Naive thymus-derived CD4-positive, alpha-beta T cell (primary cell): ENCODE measurements around the gene LILRA5. TPM values are rescaled to one million over a fixed set of nuclear protein-coding genes. Genes with fewer than 3 reads are reported as not detected.
"Not testable (repeated sequence)": the region's sequence is repeated elsewhere in the genome, so short reads cannot be mapped to it uniquely, and the experiment has no call there.

ENCODE experiments used
- ATAC-seq: fragments of 150-1000 bp; cut with Tn5 transposase; 2 replicates; pipeline ENCODE4 v1.10.0; 2021; ENCODE audit warnings: mild to moderate bottlenecking, moderate library complexity
- CTCF ChIA-PET: fragments of 350-600 bp; sonication (Branson Sonifier 250); formaldehyde crosslinking; loops from one replicate; lab custom pipeline; 2021; ENCODE audit warnings: antibody characterized with exemption; lab: Charles Lee
- POLR2A ChIA-PET: fragments of 350-600 bp; sonication (Branson Sonifier 250); formaldehyde crosslinking; loops from one replicate; lab custom pipeline; 2021; ENCODE audit warnings: antibody characterized with exemption, inconsistent platforms; lab: Charles Lee
- DNase-seq, 9 donors: peaks; one replicate each; pipeline versions ENCODE4 v3.0.0 to v3.0.0-alpha.2; 2020 to 2022; ENCODE audit warnings: mixed read lengths in 1 of 9
- H3K27ac ChIP-seq: one replicate; pipeline ENCODE4 v1.7.0; 2013; ENCODE audit warnings: mild to moderate bottlenecking, low read depth, low read length, moderate library complexity
- H3K27me3 ChIP-seq, 2 donors: one replicate each; pipeline ENCODE4 v1.7.0; 2013; ENCODE audit warnings: low read length in 2 of 2, mild to moderate bottlenecking in 2 of 2, moderate library complexity in 2 of 2; ENCODE audit not compliant: control insufficient read depth in 2 of 2, insufficient read depth in 2 of 2
- H3K36me3 ChIP-seq, 3 experiments: 1 replicate in 2 of 3; 2 replicates in 1 of 3; pipeline ENCODE4 v1.7.0; 2013; ENCODE audit warnings: low read length in 3 of 3, mild to moderate bottlenecking in 3 of 3, moderate library complexity in 1 of 3; ENCODE audit not compliant: insufficient read depth in 3 of 3, control insufficient read depth in 2 of 3
- H3K4me1 ChIP-seq, 2 donors: one replicate each; pipeline ENCODE4 v1.7.0; 2013; ENCODE audit warnings: low read length in 2 of 2, mild to moderate bottlenecking in 2 of 2, moderate library complexity in 1 of 2; ENCODE audit not compliant: control insufficient read depth in 2 of 2, insufficient read depth in 2 of 2
- H3K4me3 ChIP-seq: 2 replicates; pipeline ENCODE4 v1.7.0; 2013; ENCODE audit warnings: mild to moderate bottlenecking, low read length
- H3K9me3 ChIP-seq, 3 experiments: 1 replicate in 2 of 3; 2 replicates in 1 of 3; pipeline ENCODE4 v1.7.0; 2013; ENCODE audit warnings: low read length in 3 of 3; ENCODE audit not compliant: control insufficient read depth in 2 of 3
- H3K27ac Mint-ChIP-seq, 9 donors: one replicate each; pipeline ENCODE4 v1.8.0; 2020 to 2022; ENCODE audit warnings: mixed read lengths in 9 of 9, mild to moderate bottlenecking in 8 of 9, moderate library complexity in 5 of 9, inconsistent platforms in 2 of 9
- H3K27me3 Mint-ChIP-seq, 5 donors: one replicate each; pipeline ENCODE4 v1.8.0; 2021 to 2022; ENCODE audit warnings: mixed read lengths in 5 of 5, mild to moderate bottlenecking in 1 of 5
- H3K36me3 Mint-ChIP-seq, 5 donors: one replicate each; pipeline ENCODE4 v1.8.0; 2020 to 2022; ENCODE audit warnings: mixed read lengths in 5 of 5, mild to moderate bottlenecking in 3 of 5, inconsistent platforms in 1 of 5
- H3K4me1 Mint-ChIP-seq, 7 donors: one replicate each; pipeline ENCODE4 v1.8.0; 2020 to 2022; ENCODE audit warnings: mixed read lengths in 7 of 7, mild to moderate bottlenecking in 3 of 7, inconsistent platforms in 1 of 7
- H3K4me3 Mint-ChIP-seq, 10 donors: one replicate each; pipeline ENCODE4 v1.8.0; 2020 to 2022; ENCODE audit warnings: mild to moderate bottlenecking in 10 of 10, mixed read lengths in 10 of 10, moderate library complexity in 6 of 10, inconsistent platforms in 2 of 10
- H3K9me3 Mint-ChIP-seq, 11 donors: one replicate each; pipeline ENCODE4 v1.8.0; 2020 to 2022; ENCODE audit warnings: mixed read lengths in 11 of 11, mild to moderate bottlenecking in 4 of 11, inconsistent platforms in 1 of 11, moderate library complexity in 1 of 11
- intact Hi-C, 2 donors: fragments of 100-400 bp; cut with micrococcal nuclease; formaldehyde crosslinking; loops; one replicate each; pipeline ENCODE4 v1.15.1; 2023
- polyA plus RNA-seq, 2 donors: library from polyadenylated mRNA; unstranded; fragments of 300-500 nt; fragmentation: Illumina TruSeq; gene quantifications; one replicate each; pipeline ENCODE4 v1.2.3, GENCODE V29; 2021
- total RNA-seq, 6 experiments: library from RNA in 5 of 6; stranded (reverse) in 5 of 6; gene quantifications; 1 replicate in 5 of 6; 2 replicates in 1 of 6; pipeline ENCODE4 v1.2.3 and lab custom pipeline; 2021 to 2026

Gene LILRA5
- total and polyA plus RNA-seq, 7 experiments from 2014 or later: 0.32 to 82.1 (median 0.54) TPM; not detected in 2

- H3K9me3 ChIP-seq, H3K4me1 ChIP-seq, H3K27ac Mint-ChIP-seq, H3K4me3 ChIP-seq, DNase-seq, ATAC-seq, H3K27ac ChIP-seq, POLR2A ChIA-PET, CTCF ChIA-PET, H3K36me3 Mint-ChIP-seq, H3K4me1 Mint-ChIP-seq, intact Hi-C loops, H3K4me3 Mint-ChIP-seq, H3K27me3 ChIP-seq, H3K36me3 ChIP-seq: not testable (repeated sequence)
- Mint-ChIP-seq H3K27me3 (peaks cover 9 to 28% (median 20%) of the 10 kb centered on the region in 5 donors), H3K9me3 (peaks cover 0 to 10% (median 0%) of the 10 kb centered on the region in 11 donors)
Observed at GRCh38 chr19:54289160-54289559, 23.8 kb downstream of the LILRA5 start.

DNA sequence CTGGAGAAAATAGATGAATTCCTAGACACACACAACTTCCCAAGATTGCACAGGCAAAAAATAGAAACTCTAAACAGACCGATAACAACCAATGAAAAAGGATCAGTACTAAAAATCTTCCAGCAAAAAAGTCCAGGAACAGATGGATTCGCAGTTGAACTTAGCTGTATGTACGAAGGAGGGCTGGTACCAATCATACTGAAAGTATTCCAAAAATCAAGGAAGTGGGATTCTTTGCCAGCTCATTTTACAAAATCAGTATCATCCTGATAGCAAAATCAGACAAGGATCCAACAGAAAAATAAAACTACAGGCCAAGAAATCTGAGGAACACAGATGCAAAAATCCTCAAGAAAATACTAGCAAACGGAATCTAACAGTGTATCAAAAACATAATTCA, 25.5 kb downstream of the LILRA5 start:
- CTCF ChIA-PET: no interaction called here
- Mint-ChIP-seq H3K4me1 (peaks cover 0 to 10% (median 6%) of the 10 kb centered on the region in 7 donors), H3K36me3 (peaks cover 0 to 5% (median 0%) of the 10 kb centered on the region in 5 donors), H3K27me3 (peaks cover under 1 to 23% (median 15%) of the 10 kb centered on the region in 5 donors), H3K9me3 (peaks cover 0 to 1% (median 0%) of the 10 kb centered on the region in 11 donors), H3K27ac (no peak overlapping the region), H3K4me3 (no peak overlapping the region)
- Histone ChIP-seq H3K4me3 (no peak overlapping the region), H3K27ac (no peak overlapping the region), H3K4me1 (no peaks in the 10 kb centered on the region), H3K36me3 (no peaks in the 10 kb centered on the region), H3K9me3 (no peaks in the 10 kb centered on the region), H3K27me3 (no peaks in the 10 kb centered on the region)
- DNase-seq: no peak
- no peak for ATAC-seq
- POLR2A ChIA-PET: no interaction called here
- intact Hi-C loops: no loop called here

- H3K27ac Mint-ChIP-seq, DNase-seq, POLR2A ChIA-PET, H3K4me3 ChIP-seq, H3K4me3 Mint-ChIP-seq, H3K36me3 Mint-ChIP-seq, H3K27me3 ChIP-seq, H3K36me3 ChIP-seq, CTCF ChIA-PET, H3K4me1 ChIP-seq, H3K9me3 ChIP-seq, intact Hi-C loops, H3K9me3 Mint-ChIP-seq, H3K27ac ChIP-seq: not testable (repeated sequence)
- peak; percentile 41 for ATAC-seq
- peaks cover 9 to 33% (median 17%) of the 10 kb centered on the region in 5 donors for H3K27me3 Mint-ChIP-seq
- peaks cover 0 to 13% (median 8%) of the 10 kb centered on the region in 7 donors for H3K4me1 Mint-ChIP-seq
Observed at GRCh38 chr19:54286283-54286682, 26.7 kb downstream of the LILRA5 start.

DNA sequence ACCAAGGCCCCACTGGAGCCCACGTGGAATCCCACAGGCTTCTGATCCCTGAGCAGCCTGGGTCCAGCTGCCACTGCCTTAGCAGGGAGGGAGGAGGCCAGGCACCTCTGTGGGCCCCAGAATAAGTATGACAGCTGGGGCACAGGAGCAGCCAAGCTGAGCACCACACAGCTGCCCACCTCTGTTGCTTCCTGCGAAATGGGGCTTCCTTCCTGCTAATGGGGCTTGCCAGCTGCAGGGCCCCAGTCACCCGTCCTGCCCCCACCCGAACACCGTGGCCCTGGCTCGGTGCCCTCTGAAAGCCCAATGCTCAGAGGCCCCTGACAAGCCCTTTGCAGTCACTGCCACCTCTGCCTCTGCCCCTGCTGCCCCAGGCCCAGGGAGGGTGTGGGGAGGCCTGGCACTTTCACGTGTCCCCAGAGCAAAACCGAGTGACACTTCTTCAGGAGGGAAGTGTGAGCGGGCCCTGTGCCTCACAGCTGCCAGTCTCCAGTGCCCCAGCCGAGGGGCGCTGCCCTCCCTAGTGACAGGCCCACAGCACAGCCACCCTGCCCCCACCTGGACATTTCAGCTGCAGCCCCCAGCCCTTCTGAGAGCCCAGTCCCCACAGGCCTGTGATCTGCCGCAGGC, 27.4 kb downstream of the LILRA5 start:
- Mint-ChIP-seq H3K27me3 (peaks cover 16 to 40% (median 20%) of the 10 kb centered on the region in 5 donors), H3K4me1 (peaks cover 0 to 16% (median 8%) of the 10 kb centered on the region in 7 donors)
- H3K27me3 ChIP-seq, H3K9me3 ChIP-seq, H3K4me3 ChIP-seq, H3K36me3 ChIP-seq, POLR2A ChIA-PET, H3K9me3 Mint-ChIP-seq, H3K36me3 Mint-ChIP-seq, H3K27ac ChIP-seq, H3K4me3 Mint-ChIP-seq, H3K27ac Mint-ChIP-seq, H3K4me1 ChIP-seq, intact Hi-C loops, DNase-seq, CTCF ChIA-PET: not testable (repeated sequence)
- peak; percentile 65 for ATAC-seq

GRCh38 chr19:54282686-54283470, 30.1 kb downstream of the LILRA5 start:
- Histone ChIP-seq H3K4me1 (no peaks in the 10 kb centered on the region), H3K4me3 (no peak overlapping the region), H3K27ac (no peak overlapping the region), H3K36me3 (no peaks in the 10 kb centered on the region), H3K27me3 (no peaks in the 10 kb centered on the region), H3K9me3 (no peaks in the 10 kb centered on the region)
- Mint-ChIP-seq H3K4me3 (no peak overlapping the region), H3K27ac (no peak overlapping the region), H3K9me3 (no peaks in the 10 kb centered on the region), H3K27me3 (peaks cover 27 to 38% (median 28%) of the 10 kb centered on the region in 5 donors), H3K4me1 (peaks cover 0 to 11% (median 8%) of the 10 kb centered on the region in 7 donors), H3K36me3 (peaks cover 0 to 5% (median 0%) of the 10 kb centered on the region in 5 donors)
- POLR2A ChIA-PET: no interaction called here
- intact Hi-C loops: no loop called here
- DNase-seq: no peak
- CTCF ChIA-PET: no interaction called here
- ATAC-seq: peak; percentile 27

- H3K4me3 Mint-ChIP-seq, ATAC-seq, H3K4me3 ChIP-seq, H3K4me1 ChIP-seq, H3K27me3 ChIP-seq, H3K27ac ChIP-seq, POLR2A ChIA-PET, H3K36me3 Mint-ChIP-seq, H3K36me3 ChIP-seq, intact Hi-C loops, H3K9me3 ChIP-seq, DNase-seq, H3K9me3 Mint-ChIP-seq, H3K27ac Mint-ChIP-seq: not testable (repeated sequence)
- Mint-ChIP-seq H3K4me1 (peaks cover 0 to 11% (median 6%) of the 10 kb centered on the region in 7 donors), H3K27me3 (peaks cover 27 to 34% (median 28%) of the 10 kb centered on the region in 5 donors)
- CTCF ChIA-PET: interaction anchor here (0.6 kb wide), 1 partner anchor 384 kb away, joined by 3 read pairs; no protein-coding TSS in a partner anchor
Observed at GRCh38 chr19:54281729-54282075, 31.3 kb downstream of the LILRA5 start.
